Measurements from ENCODE around the gene ADARB1. TPM values are rescaled to one million over a fixed set of nuclear protein-coding genes. Genes with fewer than 3 reads are reported as not detected.

ADARB1 gene
- total and polyA plus RNA-seq, 2 of the 4 experiments (the other 2 are of a cell fraction): 39.8 to 47.3 TPM

- Histone ChIP-seq H2BK15ac (ENCODE audit: low read depth, low read length) (no peak overlapping the region), H3K4me2 (ENCODE audit: low read depth, low read length) (no peak overlapping the region), H4K91ac (ENCODE audit: insufficient read depth, low read depth, low read length) (no peak overlapping the region), H3K4me3 (ENCODE audit: insufficient read depth, low read depth, low read length) (no peak overlapping the region), H3K14ac (replicated peaks; ENCODE audit: low read depth, low read length) (no peak overlapping the region), H2AK5ac (ENCODE audit: low read depth, low read length) (no peak overlapping the region), H4K5ac (ENCODE audit: low read depth, low read length) (no peak overlapping the region), H3K36me3 (ENCODE audit: control insufficient read depth, insufficient read depth, low read length) (peaks cover 59% of the 10 kb centered on the region), H2AK9ac (replicated peaks; ENCODE audit: low read depth, low read length, poor library complexity) (no peak overlapping the region), H2AFZ (replicated peaks; ENCODE audit: low read length, poor library complexity) (no peak overlapping the region), H3K9me1 (ENCODE audit: insufficient read depth, low read length) (peaks cover 17% of the 10 kb centered on the region), H3K23ac (ENCODE audit: low read depth, low read length) (no peak overlapping the region), H4K8ac (ENCODE audit: low read depth in 2 of 2, low read length in 2 of 2) (no peak overlapping the region), H3K9ac (ENCODE audit: low read depth, low read length) (no peak overlapping the region), H3K4me1 (ENCODE audit: control insufficient read depth, insufficient read depth, low read length) (peaks cover 13% of the 10 kb centered on the region), H3K27me3 (ENCODE audit: control insufficient read depth, insufficient read depth, low read length) (no peaks in the 10 kb centered on the region), H3K79me1 (ENCODE audit: low read depth in 1 of 2, low read length in 2 of 2) (peaks cover 43 to 48% of the 10 kb centered on the region in 2 experiments), H3K4ac (ENCODE audit: low read depth, low read length) (no peak overlapping the region), H3K27ac (ENCODE audit: insufficient read depth, low read length) (no peak overlapping the region), H4K20me1 (ENCODE audit: insufficient read depth, low read length) (peaks cover 31% of the 10 kb centered on the region), H3K9me3 (ENCODE audit: control insufficient read depth, insufficient read depth, low read length) (peaks cover 2% of the 10 kb centered on the region; the same call in 1 of the 2 replicates), H2BK20ac (ENCODE audit: low read depth, low read length) (no peak overlapping the region), H2BK120ac (ENCODE audit: low read depth, low read length) (no peak overlapping the region), H3K56ac (ENCODE audit: extremely low read depth, insufficient read depth, low read length) (no peak overlapping the region), H3K18ac (ENCODE audit: low read depth, low read length) (no peak overlapping the region), H2BK5ac (ENCODE audit: low read depth, low read length, poor library complexity, severe bottlenecking) (no peak overlapping the region)
- intact Hi-C loops (cut with micrococcal nuclease): no loop called here
- ChIA-PET POLR2A (ENCODE audit: unreplicated experiment) (no interaction called here), CTCF (no interaction called here)
- BruUV-seq (replicated peaks): no TSS peak
- ATAC-seq (ENCODE audit: low read depth) (no peak), DNase-seq (no peak)
- TF ChIP-seq RAD21 (IDR thresholded peaks at IDR 0.05; ENCODE audit: low read length) (no peak), RFX5 (IDR thresholded peaks at IDR 0.05; ENCODE audit: low read depth, low read length) (no peak), CHD1 (IDR thresholded peaks at IDR 0.05; ENCODE audit: low read depth, low read length) (no peak), ELK1 (IDR thresholded peaks at IDR 0.05; ENCODE audit: borderline replicate concordance, low read depth, low read length) (no peak), NFE2L2 (IDR thresholded peaks at IDR 0.05; ENCODE audit: low read depth, low read length) (no peak), BHLHE40 (IDR thresholded peaks at IDR 0.05; ENCODE audit: low read depth, low read length) (no peak), FOS (IDR thresholded peaks at IDR 0.05; ENCODE audit: low read depth, low read length) (no peak), MXI1 (IDR thresholded peaks at IDR 0.05; ENCODE audit: borderline replicate concordance, low read depth, low read length) (no peak), USF2 (IDR thresholded peaks at IDR 0.05; ENCODE audit: low read depth, low read length) (no peak), CEBPB (IDR thresholded peaks at IDR 0.05; ENCODE audit: low read depth, low read length) (no peak), MAZ (IDR thresholded peaks at IDR 0.05; ENCODE audit: borderline replicate concordance, low read depth, low read length) (no peak), RCOR1 (IDR thresholded peaks at IDR 0.05; ENCODE audit: insufficient replicate concordance, low read length) (no peak), CTCF (conservative IDR thresholded peaks at IDR 0.05; ENCODE audit: low read depth, low read length) (no peak), MAFK (IDR thresholded peaks at IDR 0.05; ENCODE audit: low read depth, low read length) (no peak), SMC3 (IDR thresholded peaks at IDR 0.05; ENCODE audit: low read depth, low read length) (no peak)
- dilution Hi-C loops (cut with HindIII; ENCODE audit: low sequenced_read_pairs, unreplicated experiment): no loop called here
- 84% methylated on average over 6 of the region's 12 CpGs; no CpG with 5 or more reads in 1 of the 2 experiments for WGBS, 2 experiments (ENCODE audit: extremely low coverage in 2 of 2, insufficient read length in 1 of 2)
- in situ Hi-C loops (cut with MboI; ENCODE audit: low sequenced_read_pairs): no loop called here
These were observed 136.1 kb downstream of the ADARB1 start for GRCh38 chr21:45210461-45210983.

Data from IMR-90 (cell line).